B cell (primary cell): ENCODE measurements around the gene FA2H. TPM values are rescaled to one million over a fixed set of nuclear protein-coding genes. Genes with fewer than 3 reads are reported as not detected.

Source experiments
- ATAC-seq: fragments of 200-7000 bp; cut with Tn5 transposase; one replicate; pipeline ENCODE4 v1.10.0; 2021; ENCODE audit warnings: low read depth, mild to moderate bottlenecking, moderate number of reproducible peaks, moderate library complexity
- CTCF ChIA-PET: fragments of 350-600 bp; sonication (Branson Sonifier 250); formaldehyde crosslinking; loops from one replicate; lab custom pipeline; 2021; ENCODE audit warnings: antibody characterized with exemption, inconsistent platforms; lab: Charles Lee
- POLR2A ChIA-PET: fragments of 350-600 bp; sonication (Branson Sonifier 250); formaldehyde crosslinking; loops from one replicate; lab custom pipeline; 2021; ENCODE audit warnings: antibody characterized with exemption; lab: Charles Lee
- DNase-seq: peaks from one replicate; pipeline ENCODE4 v3.0.0; 2013
- H2AFZ ChIP-seq: 2 replicates; pipeline ENCODE4 v1.6.1; 2012; ENCODE audit warnings: mild to moderate bottlenecking, low read depth, low read length; ENCODE audit not compliant: insufficient read depth, poor library complexity, severe bottlenecking
- H3K27ac ChIP-seq, 2 donors: 1 replicate in 1 of 2; 2 replicates in 1 of 2; pipeline ENCODE4 v1.5.1; 2012 to 2013; ENCODE audit warnings: low read length in 2 of 2, mild to moderate bottlenecking in 2 of 2, moderate library complexity in 1 of 2
- H3K27me3 ChIP-seq, 4 experiments: fragments of 200-600 bp in 1 of 4; sonication (generic) in 1 of 4; replicated peaks in 1 of 4; 1 replicate in 2 of 4; 2 replicates in 2 of 4; pipeline versions ENCODE4 v1.6.1 to v1.7.0; 2013 to 2016; ENCODE audit warnings: low read length in 3 of 4, mild to moderate bottlenecking in 2 of 4, mixed read lengths in 1 of 4, moderate library complexity in 1 of 4; ENCODE audit not compliant: insufficient read depth in 4 of 4, control insufficient read depth in 3 of 4; ENCODE audit errors: control extremely low read depth in 1 of 4
- H3K36me3 ChIP-seq, 2 experiments: replicated peaks in 1 of 2; 1 replicate in 1 of 2; 2 replicates in 1 of 2; pipeline versions ENCODE4 v1.6.1 to v1.7.1; 2013; ENCODE audit warnings: low read length in 1 of 2; ENCODE audit not compliant: insufficient read depth in 2 of 2, control insufficient read depth in 1 of 2; ENCODE audit errors: control extremely low read depth in 1 of 2, extremely low read depth in 1 of 2
- H3K4me1 ChIP-seq, 2 donors: fragments of 200-600 bp in 1 of 2; sonication (generic) in 1 of 2; 1 replicate in 1 of 2; 2 replicates in 1 of 2; pipeline versions ENCODE4 v1.5.1 to v1.6.1; 2013 to 2017; ENCODE audit warnings: low read length in 2 of 2; ENCODE audit not compliant: control insufficient read depth in 2 of 2, insufficient read depth in 2 of 2
- H3K4me2 ChIP-seq: replicated peaks from 2 replicates; pipeline ENCODE3; 2012; ENCODE audit warnings: mild to moderate bottlenecking, low read depth, low read length; ENCODE audit not compliant: poor library complexity, severe bottlenecking
- H3K4me3 ChIP-seq, 5 experiments: fragments of 200-600 bp in 1 of 5; sonication (generic) in 1 of 5; 1 replicate in 3 of 5; 2 replicates in 2 of 5; pipeline versions ENCODE4 v1.5.1 to v1.7.0; 2011 to 2016; ENCODE audit warnings: low read length in 4 of 5, mild to moderate bottlenecking in 4 of 5, low read depth in 2 of 5, control low read depth in 1 of 5, moderate library complexity in 1 of 5; ENCODE audit not compliant: insufficient read depth in 1 of 5; ENCODE audit errors: control extremely low read depth in 1 of 5, extremely low read depth in 1 of 5
- H3K79me2 ChIP-seq: fragments of 200-600 bp; sonication (generic); one replicate; pipeline ENCODE4 v1.6.0; 2016; ENCODE audit warnings: low read length; ENCODE audit not compliant: control insufficient read depth, insufficient read depth
- H3K9ac ChIP-seq: fragments of 200-600 bp; sonication (generic); 2 replicates; pipeline ENCODE4 v1.6.1; 2017; ENCODE audit warnings: mild to moderate bottlenecking, low read length, moderate library complexity
- H3K9me3 ChIP-seq, 3 donors: one replicate each; pipeline versions ENCODE4 v1.6.1 to v1.7.1; 2013; ENCODE audit warnings: low read length in 2 of 3; ENCODE audit not compliant: control insufficient read depth in 2 of 3, insufficient read depth in 1 of 3; ENCODE audit errors: control extremely low read depth in 1 of 3
- H4K20me1 ChIP-seq: 2 replicates; pipeline ENCODE4 v1.6.0; 2012; ENCODE audit warnings: mild to moderate bottlenecking, low read length; ENCODE audit not compliant: insufficient read depth, control insufficient read depth, poor library complexity, severe bottlenecking
- H3K27ac Mint-ChIP-seq: one replicate; pipeline ENCODE4 v1.8.0; 2021; ENCODE audit warnings: mixed read lengths
- H3K27me3 Mint-ChIP-seq: one replicate; pipeline ENCODE4 v1.8.0; 2021; ENCODE audit warnings: mixed read lengths
- H3K4me1 Mint-ChIP-seq: one replicate; pipeline ENCODE4 v1.8.0; 2021; ENCODE audit warnings: mixed read lengths
- H3K4me3 Mint-ChIP-seq: one replicate; pipeline ENCODE4 v1.8.0; 2021; ENCODE audit warnings: mixed read lengths
- H3K9me3 Mint-ChIP-seq: one replicate; pipeline ENCODE4 v1.8.0; 2022; ENCODE audit warnings: mixed read lengths; ENCODE audit not compliant: insufficient read depth
- EZH2 ChIP-seq: IDR thresholded peaks from 2 replicates; pipeline ENCODE4 v1.6.1; 2012; ENCODE audit warnings: borderline replicate concordance, low read depth, mild to moderate bottlenecking, moderate library complexity, low read length; ENCODE audit not compliant: insufficient read depth, poor library complexity, severe bottlenecking
- WGBS: methylation state at CpG from one replicate; pipeline ENCODE4 v1.1.5; 2013; ENCODE audit warnings: missing lambda C conversion rate; ENCODE audit not compliant: insufficient coverage; 5-methylcytosine and 5-hydroxymethylcytosine counted together
- intact Hi-C: fragments of 100-400 bp; cut with micrococcal nuclease; formaldehyde crosslinking; loops from one replicate; pipeline ENCODE4 v1.10.0; 2022
- polyA plus RNA-seq: library from polyadenylated mRNA; depleted of rRNA; stranded (reverse); fragments of >200 nt; gene quantifications from 2 replicates; pipeline ENCODE4 v1.2.3, GENCODE V29; 2012
- total RNA-seq, 2 donors: library from RNA; stranded (reverse); fragments of 120-200 nt in 1 of 2; gene quantifications; 1 replicate in 1 of 2; 2 replicates in 1 of 2; pipeline versions ENCODE4 v1.2.3 to v1.2.4, GENCODE V29; 2013 to 2022
- TF ChIP-seq, protein P1 (sequence below): fragments of 200-600 bp; IDR thresholded peaks from one replicate; pipeline ENCODE4 v1.8.0; 2022; ENCODE audit warnings: antibody characterized with exemption, mild to moderate bottlenecking

The FA2H gene
- total and polyA plus RNA-seq, 2 donors (not counting 1 experiment from before 2014, with no cell fraction given): 1.0 to 3.6 TPM

DNA sequence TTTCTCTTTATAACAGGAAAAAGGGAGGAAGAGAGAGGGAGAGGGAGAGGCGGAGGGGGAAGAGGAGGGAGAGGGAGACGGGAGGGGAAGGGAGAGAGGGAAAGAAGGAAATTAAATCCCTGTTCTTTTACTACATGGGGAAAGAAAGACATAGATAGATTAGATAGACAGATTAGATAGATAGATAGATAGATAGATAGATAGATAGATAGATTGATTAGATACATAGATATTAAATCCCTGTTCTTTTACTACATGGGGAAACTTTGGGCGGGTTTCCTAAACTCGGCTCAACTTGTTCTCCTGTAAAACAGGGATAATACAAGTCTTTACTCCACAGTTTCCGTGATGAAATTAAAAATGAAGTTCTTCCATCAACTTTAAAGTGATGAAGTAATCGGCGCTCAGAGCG is 108.6 kb downstream of the FA2H start:
- peak overlapping the region; percentile 93 for H3K4me3 Mint-ChIP-seq
- H3K27me3 Mint-ChIP-seq: no peaks in the 10 kb centered on the region
- H3K79me2 ChIP-seq: peaks cover 57% of the 10 kb centered on the region
- H3K4me3 ChIP-seq: peak overlapping the region; percentile 76 to 99 (median 81)
- no peaks in the 10 kb centered on the region for H3K27me3 ChIP-seq
- peaks cover 10 to 14% of the 10 kb centered on the region in 2 donors for H3K4me1 ChIP-seq
- peak overlapping the region; percentile 88 for H3K9ac ChIP-seq
- H3K36me3 ChIP-seq: peaks cover 6 to 36% of the 10 kb centered on the region in 2 experiments
- ChIA-PET CTCF (interaction anchor here (1.0 to 2.1 kb wide), 3 partner anchors 35 to 197 kb away, joined by 4 to 8 read pairs (median 6); partner anchors contain the start of genes GLG1 and MLKL), POLR2A (interaction anchor here (0.9 to 1.3 kb wide), 2 partner anchors 35 to 59 kb away, joined by 4 to 6 read pairs; partner anchors contain the start of gene GLG1)
- no peak overlapping the region for H3K27ac Mint-ChIP-seq
- intact Hi-C loops: loop anchor here (2.0 to 10.0 kb wide), 5 partner anchors 17 to 981 kb away; partner anchors contain the start of genes CFDP1, KARS1, MLKL and TERF2IP
- H3K4me1 Mint-ChIP-seq: peaks cover 39% of the 10 kb centered on the region
- H4K20me1 ChIP-seq: peaks cover 43% of the 10 kb centered on the region
- H3K9me3 Mint-ChIP-seq: no peaks in the 10 kb centered on the region
- H3K4me2 ChIP-seq: peak overlapping the region; percentile 88
- DNase-seq: no peak
- peak overlapping the region; percentile 83 for H2AFZ ChIP-seq
- H3K27ac ChIP-seq: peak overlapping the region; percentile 64 to 89
- ATAC-seq: no peak
- TF ChIP-seq EZH2: no peak
- TF ChIP-seq, protein P1, sequence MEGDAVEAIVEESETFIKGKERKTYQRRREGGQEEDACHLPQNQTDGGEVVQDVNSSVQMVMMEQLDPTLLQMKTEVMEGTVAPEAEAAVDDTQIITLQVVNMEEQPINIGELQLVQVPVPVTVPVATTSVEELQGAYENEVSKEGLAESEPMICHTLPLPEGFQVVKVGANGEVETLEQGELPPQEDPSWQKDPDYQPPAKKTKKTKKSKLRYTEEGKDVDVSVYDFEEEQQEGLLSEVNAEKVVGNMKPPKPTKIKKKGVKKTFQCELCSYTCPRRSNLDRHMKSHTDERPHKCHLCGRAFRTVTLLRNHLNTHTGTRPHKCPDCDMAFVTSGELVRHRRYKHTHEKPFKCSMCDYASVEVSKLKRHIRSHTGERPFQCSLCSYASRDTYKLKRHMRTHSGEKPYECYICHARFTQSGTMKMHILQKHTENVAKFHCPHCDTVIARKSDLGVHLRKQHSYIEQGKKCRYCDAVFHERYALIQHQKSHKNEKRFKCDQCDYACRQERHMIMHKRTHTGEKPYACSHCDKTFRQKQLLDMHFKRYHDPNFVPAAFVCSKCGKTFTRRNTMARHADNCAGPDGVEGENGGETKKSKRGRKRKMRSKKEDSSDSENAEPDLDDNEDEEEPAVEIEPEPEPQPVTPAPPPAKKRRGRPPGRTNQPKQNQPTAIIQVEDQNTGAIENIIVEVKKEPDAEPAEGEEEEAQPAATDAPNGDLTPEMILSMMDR: no peak
- 0% methylated on average over 3 of the region's 8 CpGs for WGBS
- H3K9me3 ChIP-seq: no peaks in the 10 kb centered on the region

Other genes starting within 250 kb of the FA2H start
- gene GLG1, start 167.7 kb downstream of the FA2H start, total RNA-seq: 114 and 123 TPM in 2 replicates
- gene GLG1, start 167.7 kb downstream of the FA2H start, polyA plus RNA-seq: 28.3 and 46.6 TPM in 2 replicates
- 63.3 and 65.0 TPM in 2 replicates for gene RFWD3, start 107.9 kb downstream of the FA2H start, total RNA-seq
- gene RFWD3, start 107.9 kb downstream of the FA2H start, polyA plus RNA-seq: 18.5 and 19.7 TPM in 2 replicates
- gene MLKL, start 74.0 kb downstream of the FA2H start, total RNA-seq: 13.3 and 13.4 TPM in 2 replicates
- gene MLKL, start 74.0 kb downstream of the FA2H start, polyA plus RNA-seq: 19.7 and 21.4 TPM in 2 replicates
- gene WDR59, start 210.3 kb upstream of the FA2H start, total RNA-seq: 127 and 136 TPM in 2 replicates
- gene WDR59, start 210.3 kb upstream of the FA2H start, polyA plus RNA-seq: 52.6 and 75.8 TPM in 2 replicates
- 0.75 and 0.76 TPM in 2 replicates for gene ZNRF1, start 224.2 kb upstream of the FA2H start, total RNA-seq
- gene ZNRF1, start 224.2 kb upstream of the FA2H start, polyA plus RNA-seq: 0.25 and 0.27 TPM in 2 replicates